HG02759 (cell line): ENCODE measurements around the gene LRRFIP1.

Source experiments
- ATAC-seq: cut with Tn5 transposase; IDR thresholded peaks from one replicate; pipeline ENCODE4 v1.9.1; 2021; ENCODE audit warnings: mild to moderate bottlenecking, moderate library complexity; ENCODE audit not compliant: unreplicated experiment

LRRFIP1 gene

GRCh38 chr2:237701033-237701858, 73.9 kb downstream of the LRRFIP1 start:
- ATAC-seq = no peak

DNA sequence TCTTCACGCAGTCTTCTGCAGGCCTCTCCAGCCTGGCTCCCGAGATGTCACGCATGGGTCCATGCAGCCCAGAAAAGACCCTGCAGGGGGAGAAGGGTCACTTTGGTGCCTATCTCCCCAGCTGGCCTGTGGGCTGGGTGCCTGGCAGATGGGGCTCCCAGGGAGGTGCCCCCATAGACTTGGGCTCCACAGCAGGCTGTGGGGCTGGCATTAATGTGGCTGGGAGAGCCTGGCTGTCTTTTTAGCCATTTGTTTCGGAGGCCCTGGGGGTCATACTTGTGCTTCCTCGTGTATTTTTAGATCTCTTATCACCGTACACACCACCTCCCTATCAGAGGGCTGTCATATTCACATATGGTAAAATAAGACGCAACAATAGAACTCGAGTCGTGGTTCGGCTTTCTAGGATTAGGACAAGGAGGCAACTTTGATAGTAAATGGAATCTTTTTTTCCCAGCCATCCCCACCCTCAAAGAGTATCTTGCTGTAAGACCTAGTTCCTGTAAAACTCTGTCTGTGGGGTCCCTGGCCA, 74.5 kb downstream of the LRRFIP1 start:
- no peak for ATAC-seq

DNA sequence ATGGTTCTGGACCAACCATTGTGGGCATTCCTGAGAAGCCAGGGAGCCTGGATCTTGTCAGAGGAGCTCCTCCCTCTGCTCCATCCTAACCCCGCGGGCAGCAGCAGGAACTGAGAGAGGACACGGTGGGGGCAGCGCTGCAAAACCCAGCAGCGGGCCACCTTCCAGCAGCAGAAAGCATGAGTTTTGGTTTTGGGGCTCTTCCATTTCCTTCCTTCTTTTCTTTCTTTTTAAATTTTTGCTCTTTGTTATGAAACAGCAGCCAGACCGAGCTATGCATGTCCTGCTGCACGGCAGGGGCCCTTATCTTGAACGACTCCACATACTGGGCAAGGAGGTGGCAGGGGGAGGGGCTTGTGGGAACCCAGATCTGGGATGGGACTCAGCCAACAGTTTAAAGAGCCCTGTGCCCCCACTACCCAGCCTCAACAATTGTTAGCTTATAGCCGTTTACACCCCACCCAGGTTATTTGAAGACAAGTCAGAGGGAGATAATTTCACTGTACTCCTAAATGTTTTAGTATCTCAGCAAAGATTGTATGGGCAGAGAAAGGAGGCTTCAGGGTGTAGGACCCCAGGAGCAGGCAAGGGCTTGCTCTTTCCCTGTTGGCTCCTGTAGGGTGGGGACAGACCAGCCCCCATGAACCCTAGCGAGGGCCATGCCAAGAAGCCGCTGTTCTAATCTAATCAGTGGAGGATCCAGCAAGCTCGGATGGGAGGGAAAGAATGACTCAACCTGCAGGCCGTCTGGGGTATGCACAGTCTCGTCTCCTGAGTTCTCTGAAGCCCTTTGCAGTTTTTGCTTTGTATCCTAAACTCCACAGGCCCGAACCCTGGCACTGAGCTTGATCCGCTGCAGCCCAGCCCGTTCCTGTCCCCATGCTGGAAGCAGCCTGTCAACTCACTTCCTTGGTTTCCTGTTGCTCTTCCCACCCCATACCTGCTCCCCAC, 75.3 kb downstream of the LRRFIP1 start:
- ATAC-seq = no peak

DNA sequence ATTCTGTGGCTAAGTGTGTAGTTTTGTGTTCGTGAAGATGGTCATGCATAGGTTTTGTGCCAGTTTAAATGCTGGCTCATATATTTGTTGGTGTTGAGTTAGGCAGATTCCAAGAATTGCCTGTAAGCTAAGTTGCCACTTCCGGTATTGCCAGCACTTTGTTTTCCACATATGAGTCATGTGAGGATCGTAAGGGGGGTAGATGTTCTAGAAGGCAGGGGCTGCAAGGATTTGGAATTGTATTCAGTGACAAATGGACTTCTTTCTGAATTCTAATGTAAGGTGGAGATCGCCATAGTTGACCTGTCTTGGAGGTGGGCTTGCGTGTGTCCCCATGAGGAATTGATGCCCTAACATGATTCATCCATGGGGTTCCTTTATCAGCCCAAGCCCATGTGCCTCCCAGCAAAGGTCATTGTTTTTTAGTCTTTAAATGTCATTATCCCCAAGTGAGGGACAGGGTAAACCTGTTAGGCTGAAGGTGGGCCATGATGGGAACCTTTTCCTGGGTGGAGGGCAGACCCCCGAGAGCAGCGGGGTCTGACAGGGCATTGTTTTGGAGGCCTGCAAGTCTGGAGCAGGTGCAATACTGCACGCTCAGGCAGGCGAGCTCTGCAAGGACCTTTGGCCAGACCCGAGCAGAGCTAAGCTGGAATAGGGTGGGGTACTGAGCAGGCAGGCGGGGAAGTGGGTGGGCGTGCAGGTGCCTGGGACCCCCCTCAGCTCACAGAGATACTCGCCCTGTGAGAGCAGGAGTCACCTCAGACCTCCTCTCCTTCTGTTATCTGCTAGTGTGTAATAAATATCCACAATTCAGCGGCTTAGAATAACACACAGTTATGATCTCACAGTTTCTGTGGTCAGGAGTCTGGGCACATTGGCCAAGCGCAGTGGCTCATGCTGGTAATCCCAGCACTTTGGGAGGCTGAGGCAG, 77.4 kb downstream of the LRRFIP1 start:
- ATAC-seq = no peak

- no peak for ATAC-seq
These were observed 78.9 kb downstream of the LRRFIP1 start for GRCh38 chr2:237706257-237706656.

GRCh38 chr2:237708065-237708398, 80.6 kb downstream of the LRRFIP1 start:
- ATAC-seq = no peak

GRCh38 chr2:237708491-237708890, 81.1 kb downstream of the LRRFIP1 start:
- ATAC-seq = no peak

DNA sequence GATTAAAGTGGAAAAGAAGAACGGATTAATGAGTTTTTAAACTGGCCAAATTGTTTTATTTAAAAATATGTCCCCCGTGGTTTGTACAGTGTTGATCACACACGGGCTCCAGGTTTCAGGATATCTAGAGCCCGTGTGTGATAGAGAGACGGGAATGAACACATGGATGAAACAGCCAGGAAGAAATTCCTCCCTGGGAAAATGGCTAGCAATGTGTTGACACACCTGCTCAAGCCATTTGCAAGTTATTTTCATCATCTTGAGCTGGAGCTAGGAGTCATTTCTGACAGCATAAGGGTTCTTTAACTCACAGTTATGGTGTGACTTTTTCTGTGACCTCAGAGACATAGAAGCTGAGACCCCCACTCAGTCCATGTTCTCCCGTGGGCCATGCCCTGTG, 81.6 kb downstream of the LRRFIP1 start:
- ATAC-seq = no peak

GRCh38 chr2:237711458-237712150, 84.2 kb downstream of the LRRFIP1 start:
- ATAC-seq = no peak

- no peak for ATAC-seq
These were observed 85.3 kb downstream of the LRRFIP1 start for GRCh38 chr2:237712477-237713377.

DNA sequence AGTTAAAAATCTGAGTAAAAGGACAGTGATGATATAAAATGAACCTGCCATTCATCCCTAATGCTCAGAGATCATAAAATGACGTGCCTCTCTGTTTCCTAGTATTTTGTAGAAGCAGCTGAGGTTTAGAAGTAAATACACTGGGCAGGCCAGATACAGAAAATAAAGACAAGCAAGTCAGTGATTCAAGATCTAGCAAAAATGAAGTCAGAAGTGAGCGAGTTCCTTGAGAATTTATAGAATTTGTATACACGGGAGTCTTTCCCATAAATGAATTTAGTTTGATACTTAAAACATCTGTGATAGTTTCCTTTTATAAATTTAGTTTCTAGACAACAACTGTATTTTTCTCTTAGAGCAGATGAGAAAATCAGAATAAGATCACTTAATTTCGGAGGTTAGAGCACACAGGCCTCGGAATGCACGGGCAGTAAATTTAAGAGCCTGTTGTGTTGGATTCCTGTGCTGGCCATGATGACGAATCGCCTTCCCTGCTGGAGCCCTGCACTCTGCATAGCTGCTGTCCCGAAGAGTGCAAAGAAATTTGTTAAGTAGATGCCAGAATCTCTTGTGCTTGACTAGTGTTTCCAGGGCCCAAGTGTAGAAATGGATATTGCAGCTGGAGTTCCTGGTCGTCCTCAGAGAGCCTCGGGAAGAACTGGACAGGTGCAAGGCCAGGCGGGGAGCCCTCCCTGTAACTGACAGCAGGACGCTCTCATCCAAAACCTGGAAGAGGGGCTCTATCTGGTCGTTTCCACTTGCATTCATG, 87.5 kb downstream of the LRRFIP1 start:
- ATAC-seq = no peak

GRCh38 chr2:237715459-237715947, 88.1 kb downstream of the LRRFIP1 start:
- no peak for ATAC-seq

DNA sequence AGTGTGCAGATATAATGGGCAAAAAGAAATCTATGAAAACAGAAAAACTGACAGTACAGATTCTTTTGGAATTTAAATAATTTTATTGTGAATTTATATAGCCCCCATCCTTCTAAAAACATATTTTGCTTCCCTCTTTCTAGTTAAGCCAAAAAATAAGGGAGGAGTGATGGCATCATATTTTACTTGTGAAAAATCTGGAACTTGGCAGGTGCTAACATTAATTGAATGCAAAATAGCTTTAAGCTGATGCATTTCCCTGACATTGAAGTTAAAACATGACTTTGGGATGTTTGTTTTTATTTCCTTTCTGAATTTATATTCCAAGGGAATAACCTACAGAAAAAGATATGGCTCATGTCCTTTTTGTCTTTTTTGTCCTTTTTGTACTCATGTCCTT, 88.6 kb downstream of the LRRFIP1 start:
- no peak for ATAC-seq

- no peak for ATAC-seq
These were observed 90.2 kb downstream of the LRRFIP1 start for GRCh38 chr2:237717366-237718276.

GRCh38 chr2:237718277-237718634, 90.9 kb downstream of the LRRFIP1 start:
- no peak for ATAC-seq

- no peak for ATAC-seq
These were observed 93.1 kb downstream of the LRRFIP1 start for GRCh38 chr2:237720444-237720843.

DNA sequence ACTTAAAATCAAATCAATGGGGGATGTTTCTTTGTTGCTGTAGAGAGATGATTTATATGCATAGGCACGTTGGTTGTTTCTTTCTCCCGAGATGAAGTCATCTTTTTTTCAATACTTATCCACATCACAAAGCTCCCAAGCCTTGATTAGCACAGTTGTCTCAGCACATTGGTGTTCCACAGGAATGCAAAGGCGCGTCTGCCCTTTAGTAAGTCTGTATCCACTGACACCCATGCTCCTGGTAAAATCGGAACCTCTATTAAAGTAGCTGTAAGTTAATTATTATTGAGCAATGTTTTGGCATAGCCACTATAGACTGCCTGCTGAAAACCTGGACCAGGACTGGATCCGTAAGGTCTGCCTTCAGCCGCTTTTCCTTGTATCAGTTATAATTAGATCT, 93.6 kb downstream of the LRRFIP1 start:
- ATAC-seq = no peak
